ENCODE data around the gene RFX4. TPM values are rescaled to one million over a fixed set of nuclear protein-coding genes. Genes with fewer than 3 reads are reported as not detected.

RFX4 gene
- total and polyA plus RNA-seq, 2 of the 8 experiments (the other 6 are each of a cell fraction or from before 2014, with no cell fraction given): 0.06 TPM; not detected in 1

- Histone ChIP-seq H2BK120ac (replicated peaks; ENCODE audit: low read depth, low read length) (no peak overlapping the region), H3K56ac (replicated peaks; ENCODE audit: insufficient read length, low read depth, low read length) (no peak overlapping the region), H3K79me2 (ENCODE audit: control insufficient read depth in 1 of 2, insufficient read depth in 2 of 2, low read length in 2 of 2) (no peaks in the 10 kb centered on the region), H3K18ac (ENCODE audit: extremely low read depth, low read length) (no peak overlapping the region), H2BK15ac (ENCODE audit: low read length) (no peak overlapping the region), H3K23me2 (ENCODE audit: low read depth, low read length) (no peaks in the 10 kb centered on the region), H3K4me1 (replicated peaks in 1 of 4; ENCODE audit: control insufficient read depth in 3 of 4, insufficient read depth in 4 of 4, low read length in 3 of 4) (peaks cover 0 to 16% (median 12%) of the 10 kb centered on the region in 4 experiments; a peak in 6 of 7 replicates), H3K9ac (replicated peaks in 1 of 4; ENCODE audit: extremely low read depth in 1 of 4, low read depth in 3 of 4, low read length in 3 of 4) (no peak overlapping the region), H3K79me1 (ENCODE audit: low read depth, low read length) (no peaks in the 10 kb centered on the region), H3K27me3 (replicated peaks in 1 of 4; ENCODE audit: control insufficient read depth in 3 of 4, extremely low read depth in 1 of 4, insufficient read depth in 3 of 4, low read length in 3 of 4) (no peaks in the 10 kb centered on the region), H4K20me1 (replicated peaks in 1 of 2; ENCODE audit: control insufficient read depth in 1 of 2, insufficient read depth in 2 of 2, low read length in 2 of 2) (no peaks in the 10 kb centered on the region), H3K14ac (ENCODE audit: insufficient read length) (no peak overlapping the region), H2BK5ac (ENCODE audit: low read depth, low read length) (no peak overlapping the region), H4K5ac (ENCODE audit: insufficient read length, low read depth, low read length) (no peak overlapping the region), H3K4me2 (ENCODE audit: insufficient read depth in 1 of 2, low read depth in 2 of 2, low read length in 2 of 2) (no peak overlapping the region), H2AK5ac (ENCODE audit: low read depth, low read length) (no peak overlapping the region), H4K8ac (ENCODE audit: extremely low read depth, insufficient read depth, low read length) (no peak overlapping the region), H3K23ac (ENCODE audit: insufficient read length) (no peak overlapping the region), H3K4ac (replicated peaks; ENCODE audit: insufficient read length, low read depth, low read length) (no peak overlapping the region), H3K27ac (ENCODE audit: low read depth, low read length) (no peak overlapping the region), H2BK12ac (ENCODE audit: low read depth, low read length) (no peak overlapping the region), H4K91ac (replicated peaks; ENCODE audit: insufficient read length, low read length) (no peak overlapping the region), H3K4me3 (ENCODE audit: extremely low read depth in 1 of 4, insufficient read depth in 2 of 4, low read depth in 3 of 4, low read length in 4 of 4) (no peak overlapping the region), H2AFZ (ENCODE audit: low read length) (no peak overlapping the region), H3K9me3 (ENCODE audit: insufficient read depth in 2 of 2, low read depth in 1 of 2, low read length in 1 of 2) (no peaks in the 10 kb centered on the region), H3K36me3 (ENCODE audit: control insufficient read depth in 2 of 4, insufficient read depth in 4 of 4, low read length in 3 of 4) (no peaks in the 10 kb centered on the region), H2BK20ac (ENCODE audit: low read length) (peak overlapping the region; percentile 49; the same call in 1 of the 2 replicates)
- no peak for TF ChIP-seq CREB1 (IDR thresholded peaks at IDR 0.05)
- no peak for TF ChIP-seq JUN (IDR thresholded peaks at IDR 0.05; ENCODE audit: low read depth, low read length)
- no peak for TF ChIP-seq CHD2 (IDR thresholded peaks at IDR 0.05; ENCODE audit: low read length)
- TF ChIP-seq TCF12 (IDR thresholded peaks at IDR 0.05; ENCODE audit: low read depth, low read length): no peak
- no peak for TF ChIP-seq TAF1 (IDR thresholded peaks at IDR 0.05; ENCODE audit: low read depth, low read length)
- POLR2A ChIA-PET (ENCODE audit: partially characterized antibody): no interaction called here
- 79% methylated on average over 2 of the region's 2 CpGs; no CpG with 5 or more reads in 1 of the 2 experiments for WGBS, 2 experiments (ENCODE audit: extremely low coverage in 1 of 2, insufficient coverage in 1 of 2, insufficient read length in 1 of 2, insufficient replicate concordance in 2 of 2, low coverage in 1 of 2, low lambda C conversion rate in 2 of 2, missing lambda C conversion rate in 1 of 2)
- CTCF ChIA-PET (ENCODE audit: partially characterized antibody): interaction anchor here (0.7 to 4.1 kb wide), 7 partner anchors 13 to 178 kb away, joined by 3 to 15 read pairs (median 5); no protein-coding TSS in a partner anchor
- no peak for FAIRE-seq
- no peak for DNase-seq (ENCODE audit: low read depth in 1 of 2, low spot score in 2 of 2)
Measured at GRCh38 chr12:106741247-106741646, 158.4 kb downstream of the RFX4 start.
